SK-N-SH (cell line): ENCODE data around the gene CILP. TPM values are rescaled to one million over a fixed set of nuclear protein-coding genes. Genes with fewer than 3 reads are reported as not detected.

Source experiments
- CTCF ChIA-PET: fragments of 300-600, 350-600 bp; formaldehyde crosslinking; extraction: SDS; loops from one replicate; lab custom pipeline; 2021; lab: Yijun Ruan, JAX
- POLR2A ChIA-PET: fragments of 350-600 bp; sonication (Branson Sonifier 250); formaldehyde crosslinking; extraction: SDS; loops from one replicate; lab custom pipeline; 2020; ENCODE audit warnings: antibody characterized with exemption, inconsistent platforms; lab: Yijun Ruan, JAX
- DNase-seq: peaks from one replicate; pipeline ENCODE4 v3.0.0; 2012
- H2AFZ ChIP-seq: fragments of 200-600 bp; sonication (generic); 2 replicates; pipeline ENCODE4 v1.8.1; 2016; ENCODE audit warnings: antibody characterized with exemption, mild to moderate bottlenecking, low read depth
- H3F3A ChIP-seq: fragments of 200-600 bp; sonication (generic); replicated peaks from 2 replicates; pipeline ENCODE3; 2016; ENCODE audit warnings: antibody characterized with exemption, mild to moderate bottlenecking; ENCODE audit not compliant: insufficient read depth
- H3K27ac ChIP-seq, 2 experiments: fragments of 200-500 bp in 1 of 2; fragments of 200-600 bp in 1 of 2; sonication (Bioruptor generic) in 1 of 2; sonication (generic), shearing (Covaris generic) in 1 of 2; 2 replicates each; pipeline versions ENCODE4 v1.5.1 to v1.6.1; 2014 to 2016; ENCODE audit warnings: low read depth in 2 of 2, inconsistent platforms in 1 of 2, low read length in 1 of 2, mild to moderate bottlenecking in 1 of 2, mixed read lengths in 1 of 2
- H3K27me3 ChIP-seq: fragments of 200-600 bp; sonication (generic), shearing (Covaris generic); 2 replicates; pipeline ENCODE4 v1.6.1; 2016; ENCODE audit warnings: mixed run types; ENCODE audit not compliant: insufficient read depth
- H3K36me3 ChIP-seq, 2 experiments: fragments of 200-500 bp in 1 of 2; fragments of 200-600 bp in 1 of 2; sonication (Bioruptor generic) in 1 of 2; sonication (generic) in 1 of 2; replicated peaks in 1 of 2; 2 replicates each; pipeline versions ENCODE3 to v1.5.1; 2014 to 2016; ENCODE audit warnings: low read length in 1 of 2, mild to moderate bottlenecking in 1 of 2; ENCODE audit not compliant: insufficient read depth in 2 of 2, control insufficient read depth in 1 of 2
- H3K4me1 ChIP-seq, 2 experiments: fragments of 200-500 bp in 1 of 2; fragments of 200-600 bp in 1 of 2; sonication (Bioruptor generic) in 1 of 2; sonication (generic), shearing (Covaris generic) in 1 of 2; 2 replicates each; pipeline versions ENCODE4 v1.5.1 to v1.6.1; 2014 to 2016; ENCODE audit warnings: low read depth in 1 of 2, low read length in 1 of 2, mixed run types in 1 of 2; ENCODE audit not compliant: insufficient read depth in 2 of 2, control insufficient read depth in 1 of 2
- H3K4me2 ChIP-seq: fragments of 200-600 bp; sonication (generic), shearing (Covaris generic); 2 replicates; pipeline ENCODE4 v1.6.1; 2017; ENCODE audit warnings: mixed run types
- H3K4me3 ChIP-seq, 2 experiments: fragments of 200-500 bp in 1 of 2; fragments of 200-600 bp in 1 of 2; sonication (Bioruptor generic) in 1 of 2; sonication (generic), shearing (Covaris generic) in 1 of 2; 2 replicates each; pipeline versions ENCODE4 v1.5.1 to v1.8.1; 2014 to 2016; ENCODE audit warnings: low read depth in 2 of 2, inconsistent platforms in 1 of 2, low read length in 1 of 2, mild to moderate bottlenecking in 1 of 2, mixed read lengths in 1 of 2, moderate library complexity in 1 of 2
- H3K79me2 ChIP-seq: fragments of 200-600 bp; sonication (generic); 2 replicates; pipeline ENCODE4 v1.8.1; 2017; ENCODE audit warnings: mild to moderate bottlenecking; ENCODE audit not compliant: insufficient read depth
- H3K9ac ChIP-seq: fragments of 200-600 bp; sonication (generic); 2 replicates; pipeline ENCODE4 v1.6.1; 2017; ENCODE audit warnings: mixed run types
- H3K9me2 ChIP-seq: fragments of 200-600 bp; sonication (generic); 2 replicates; pipeline ENCODE4 v1.6.1; 2017; ENCODE audit warnings: mixed run types
- H3K9me3 ChIP-seq: fragments of 200-600 bp; sonication (generic); 2 replicates; pipeline ENCODE4 v1.6.1; 2017; ENCODE audit warnings: mixed run types, mild to moderate bottlenecking, moderate library complexity
- H4K20me1 ChIP-seq: fragments of 200-600 bp; sonication (generic); 2 replicates; pipeline ENCODE4 v1.6.1; 2017; ENCODE audit warnings: mild to moderate bottlenecking, mixed run types; ENCODE audit not compliant: insufficient read depth
- CHD2 ChIP-seq: fragments of 150-350 bp; IDR thresholded peaks from 2 replicates; pipeline ENCODE4 v1.6.1; 2018; ENCODE audit warnings: low read length; ENCODE audit not compliant: partially characterized antibody
- ELF1 ChIP-seq: IDR thresholded peaks from 2 replicates; pipeline ENCODE4 v1.4.0; 2012
- FOSL2 ChIP-seq: IDR thresholded peaks from 2 replicates; pipeline ENCODE4 v1.4.0; 2012; ENCODE audit warnings: low read depth, mild to moderate bottlenecking, moderate library complexity, borderline replicate concordance
- GABPA ChIP-seq: IDR thresholded peaks from 2 replicates; pipeline ENCODE4 v1.4.0; 2012; ENCODE audit warnings: low read depth, mild to moderate bottlenecking
- GATA2 ChIP-seq: sonication (generic); formaldehyde crosslinking; IDR thresholded peaks from 2 replicates; pipeline ENCODE4 v1.5.0; 2020; ENCODE audit warnings: mild to moderate bottlenecking, missing genetic modification reagents
- JUND ChIP-seq: IDR thresholded peaks from 2 replicates; pipeline ENCODE4 v1.4.0; 2012
- MEF2A ChIP-seq: IDR thresholded peaks from 2 replicates; pipeline ENCODE4 v1.4.0; 2012; ENCODE audit warnings: low read depth, borderline replicate concordance
- RAD21 ChIP-seq: IDR thresholded peaks from 2 replicates; pipeline ENCODE4 v1.6.1; 2012; ENCODE audit warnings: mild to moderate bottlenecking, low read length
- RFX5 ChIP-seq: IDR thresholded peaks from 2 replicates; pipeline ENCODE4 v1.6.1; 2012; ENCODE audit warnings: mild to moderate bottlenecking, improper control_type of control experiment, low read length
- RXRA ChIP-seq: IDR thresholded peaks from 2 replicates; pipeline ENCODE4 v1.4.0; 2012; ENCODE audit warnings: low read depth, mild to moderate bottlenecking, borderline replicate concordance
- SIN3A ChIP-seq: IDR thresholded peaks from 2 replicates; pipeline ENCODE4 v1.6.1; 2012; ENCODE audit warnings: low read depth, mild to moderate bottlenecking, low read length, moderate library complexity, borderline replicate concordance
- SMC3 ChIP-seq: IDR thresholded peaks from 2 replicates; pipeline ENCODE4 v1.6.1; 2012; ENCODE audit warnings: low read depth, low read length, improper control_type of control experiment
- TAF1 ChIP-seq: IDR thresholded peaks from 2 replicates; pipeline ENCODE4 v1.6.1; 2012; ENCODE audit warnings: low read depth, mild to moderate bottlenecking, low read length, moderate library complexity, borderline replicate concordance
- TCF12 ChIP-seq: IDR thresholded peaks from 2 replicates; pipeline ENCODE4 v1.4.0; 2012
- TEAD4 ChIP-seq: IDR thresholded peaks from 2 replicates; pipeline ENCODE4 v1.4.0; 2012; ENCODE audit warnings: mild to moderate bottlenecking, borderline replicate concordance; ENCODE audit not compliant: insufficient read depth
- YY1 ChIP-seq: IDR thresholded peaks from 2 replicates; pipeline ENCODE4 v1.4.0; 2012; ENCODE audit warnings: low read depth, mild to moderate bottlenecking
- WGBS: methylation state at CpG from one replicate; pipeline ENCODE4 v1.1.6; 2017; ENCODE audit warnings: low lambda C conversion rate; 5-methylcytosine and 5-hydroxymethylcytosine counted together
- polyA plus RNA-seq, 3 experiments: library from polyadenylated mRNA; depleted of rRNA; stranded (reverse); fragments of >200 nt; gene quantifications; 2 replicates each; pipeline ENCODE4 v1.2.3, GENCODE V29; 2012
- TF ChIP-seq, protein P1 (sequence below): IDR thresholded peaks from 2 replicates; pipeline ENCODE4 v1.4.0; 2012; ENCODE audit warnings: low read depth
- TF ChIP-seq, protein P2 (sequence below): fragments of 150-350 bp; IDR thresholded peaks from 2 replicates; pipeline ENCODE4 v1.6.1; 2017; ENCODE audit warnings: antibody characterized with exemption, low read length, low read depth, borderline replicate concordance
- TF ChIP-seq, protein P3 (sequence below): IDR thresholded peaks from 2 replicates; pipeline ENCODE4 v1.6.1; 2012; ENCODE audit warnings: mild to moderate bottlenecking, low read depth, low read length, moderate library complexity
- TF ChIP-seq, protein P4 (sequence below): fragments of 200-600 bp; sonication (generic); IDR thresholded peaks from 2 replicates; pipeline ENCODE4 v1.6.1; 2017; ENCODE audit warnings: antibody characterized with exemption, mild to moderate bottlenecking, moderate library complexity
- TF ChIP-seq, protein P5 (sequence below): IDR thresholded peaks from 2 replicates; pipeline ENCODE4; 2012

Gene CILP
- polyA plus RNA-seq, 1 of the 3 experiments (the other 2 are of a cell fraction) = 0.03 TPM

DNA sequence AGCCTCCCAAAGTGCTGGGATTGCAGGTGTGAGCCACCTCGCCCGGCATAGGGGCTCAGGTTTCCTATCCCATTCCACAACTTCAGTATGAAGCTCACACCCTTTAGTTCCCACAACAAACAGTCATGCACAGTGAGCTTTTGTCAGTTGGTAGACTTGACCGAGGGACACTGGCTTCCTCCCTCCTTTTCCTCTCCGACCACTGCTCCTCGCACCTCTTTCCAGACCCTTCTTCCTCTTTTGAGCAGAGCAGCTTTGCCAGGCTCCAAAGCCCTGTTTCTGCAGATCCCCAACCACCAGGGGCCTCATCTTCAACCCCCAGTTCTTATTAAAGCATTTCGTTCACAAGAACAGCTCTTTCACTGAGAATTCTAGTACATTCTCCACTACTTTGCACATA is 12.7 kb upstream of the CILP start:
- H3K9me2 ChIP-seq = no peaks in the 10 kb centered on the region
- H3K27ac ChIP-seq = no peak overlapping the region
- no peak for TF ChIP-seq CHD2
- no peak for TF ChIP-seq MEF2A
- TF ChIP-seq RFX5 = no peak
- no peak for TF ChIP-seq TCF12
- TF ChIP-seq ELF1 = no peak
- TF ChIP-seq, protein P1, sequence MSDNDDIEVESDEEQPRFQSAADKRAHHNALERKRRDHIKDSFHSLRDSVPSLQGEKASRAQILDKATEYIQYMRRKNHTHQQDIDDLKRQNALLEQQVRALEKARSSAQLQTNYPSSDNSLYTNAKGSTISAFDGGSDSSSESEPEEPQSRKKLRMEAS = no peak
- no peak for TF ChIP-seq FOSL2
- TF ChIP-seq RAD21 = no peak
- TF ChIP-seq, protein P2, sequence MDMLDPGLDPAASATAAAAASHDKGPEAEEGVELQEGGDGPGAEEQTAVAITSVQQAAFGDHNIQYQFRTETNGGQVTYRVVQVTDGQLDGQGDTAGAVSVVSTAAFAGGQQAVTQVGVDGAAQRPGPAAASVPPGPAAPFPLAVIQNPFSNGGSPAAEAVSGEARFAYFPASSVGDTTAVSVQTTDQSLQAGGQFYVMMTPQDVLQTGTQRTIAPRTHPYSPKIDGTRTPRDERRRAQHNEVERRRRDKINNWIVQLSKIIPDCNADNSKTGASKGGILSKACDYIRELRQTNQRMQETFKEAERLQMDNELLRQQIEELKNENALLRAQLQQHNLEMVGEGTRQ = no peak
- TF ChIP-seq SMC3 = no peak
- TF ChIP-seq SIN3A = no peak
- TF ChIP-seq, protein P3, sequence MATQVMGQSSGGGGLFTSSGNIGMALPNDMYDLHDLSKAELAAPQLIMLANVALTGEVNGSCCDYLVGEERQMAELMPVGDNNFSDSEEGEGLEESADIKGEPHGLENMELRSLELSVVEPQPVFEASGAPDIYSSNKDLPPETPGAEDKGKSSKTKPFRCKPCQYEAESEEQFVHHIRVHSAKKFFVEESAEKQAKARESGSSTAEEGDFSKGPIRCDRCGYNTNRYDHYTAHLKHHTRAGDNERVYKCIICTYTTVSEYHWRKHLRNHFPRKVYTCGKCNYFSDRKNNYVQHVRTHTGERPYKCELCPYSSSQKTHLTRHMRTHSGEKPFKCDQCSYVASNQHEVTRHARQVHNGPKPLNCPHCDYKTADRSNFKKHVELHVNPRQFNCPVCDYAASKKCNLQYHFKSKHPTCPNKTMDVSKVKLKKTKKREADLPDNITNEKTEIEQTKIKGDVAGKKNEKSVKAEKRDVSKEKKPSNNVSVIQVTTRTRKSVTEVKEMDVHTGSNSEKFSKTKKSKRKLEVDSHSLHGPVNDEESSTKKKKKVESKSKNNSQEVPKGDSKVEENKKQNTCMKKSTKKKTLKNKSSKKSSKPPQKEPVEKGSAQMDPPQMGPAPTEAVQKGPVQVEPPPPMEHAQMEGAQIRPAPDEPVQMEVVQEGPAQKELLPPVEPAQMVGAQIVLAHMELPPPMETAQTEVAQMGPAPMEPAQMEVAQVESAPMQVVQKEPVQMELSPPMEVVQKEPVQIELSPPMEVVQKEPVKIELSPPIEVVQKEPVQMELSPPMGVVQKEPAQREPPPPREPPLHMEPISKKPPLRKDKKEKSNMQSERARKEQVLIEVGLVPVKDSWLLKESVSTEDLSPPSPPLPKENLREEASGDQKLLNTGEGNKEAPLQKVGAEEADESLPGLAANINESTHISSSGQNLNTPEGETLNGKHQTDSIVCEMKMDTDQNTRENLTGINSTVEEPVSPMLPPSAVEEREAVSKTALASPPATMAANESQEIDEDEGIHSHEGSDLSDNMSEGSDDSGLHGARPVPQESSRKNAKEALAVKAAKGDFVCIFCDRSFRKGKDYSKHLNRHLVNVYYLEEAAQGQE = no peak
- no peak for TF ChIP-seq GATA2 (CRISPR knock-in tag)
- TF ChIP-seq, all 33 proteins: peak for 0
- Histone ChIP-seq H2AFZ (no peak overlapping the region), H4K20me1 (no peaks in the 10 kb centered on the region), H3K4me3 (no peak overlapping the region), H3K9ac (no peak overlapping the region), H3F3A (no peaks in the 10 kb centered on the region), H3K4me1 (no peaks in the 10 kb centered on the region), H3K9me3 (no peaks in the 10 kb centered on the region), H3K79me2 (no peaks in the 10 kb centered on the region), H3K27me3 (no peaks in the 10 kb centered on the region), H3K36me3 (no peaks in the 10 kb centered on the region), H3K4me2 (no peak overlapping the region)
- 83% methylated on average over 6 of the region's 6 CpGs for WGBS
- no peak for DNase-seq
- CTCF ChIA-PET = interaction anchor here (0.6 to 1.4 kb wide), 2 partner anchors 15 to 48 kb away, joined by 3 to 4 read pairs; no protein-coding TSS in a partner anchor
- POLR2A ChIA-PET = interaction anchor here (0.6 kb wide), 1 partner anchor 8 kb away, joined by 4 read pairs; no protein-coding TSS in a partner anchor

DNA sequence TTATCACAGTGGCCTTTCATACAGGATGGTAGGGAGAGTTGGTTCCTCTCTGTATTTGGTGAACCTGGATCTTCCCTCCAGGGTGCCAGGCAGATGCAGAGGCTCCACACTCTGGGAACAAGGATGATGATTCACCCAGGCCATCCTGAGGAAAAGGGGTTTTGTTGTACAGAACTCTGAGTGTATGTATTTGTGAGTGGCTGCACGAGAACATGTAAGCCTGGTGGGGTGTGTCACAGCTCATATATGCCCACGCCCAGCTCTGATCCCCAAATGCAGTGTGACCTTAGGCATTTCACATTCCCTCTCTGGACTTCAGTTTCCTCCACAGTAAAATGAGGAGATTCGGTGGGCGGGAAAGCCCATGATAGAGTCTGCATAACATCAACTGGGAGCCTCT is 11.6 kb upstream of the CILP start:
- Histone ChIP-seq H3K4me2 (no peak overlapping the region), H3F3A (no peaks in the 10 kb centered on the region), H3K36me3 (no peaks in the 10 kb centered on the region), H3K79me2 (no peaks in the 10 kb centered on the region), H4K20me1 (no peaks in the 10 kb centered on the region), H3K9me3 (no peaks in the 10 kb centered on the region), H3K4me1 (no peaks in the 10 kb centered on the region), H3K4me3 (no peak overlapping the region), H3K27ac (no peak overlapping the region), H2AFZ (no peak overlapping the region), H3K9ac (no peak overlapping the region), H3K9me2 (no peaks in the 10 kb centered on the region), H3K27me3 (no peaks in the 10 kb centered on the region)
- 78% methylated on average over 3 of the region's 4 CpGs for WGBS
- DNase-seq = no peak
- CTCF ChIA-PET = interaction anchor here (1.0 to 2.9 kb wide), 4 partner anchors 11 to 75 kb away, joined by 3 to 14 read pairs (median 8); partner anchors contain the start of gene CILP
- POLR2A ChIA-PET = no interaction called here
- no peak for TF ChIP-seq SIN3A
- no peak for TF ChIP-seq RXRA
- TF ChIP-seq GATA2 (CRISPR knock-in tag) = no peak
- TF ChIP-seq, protein P4, sequence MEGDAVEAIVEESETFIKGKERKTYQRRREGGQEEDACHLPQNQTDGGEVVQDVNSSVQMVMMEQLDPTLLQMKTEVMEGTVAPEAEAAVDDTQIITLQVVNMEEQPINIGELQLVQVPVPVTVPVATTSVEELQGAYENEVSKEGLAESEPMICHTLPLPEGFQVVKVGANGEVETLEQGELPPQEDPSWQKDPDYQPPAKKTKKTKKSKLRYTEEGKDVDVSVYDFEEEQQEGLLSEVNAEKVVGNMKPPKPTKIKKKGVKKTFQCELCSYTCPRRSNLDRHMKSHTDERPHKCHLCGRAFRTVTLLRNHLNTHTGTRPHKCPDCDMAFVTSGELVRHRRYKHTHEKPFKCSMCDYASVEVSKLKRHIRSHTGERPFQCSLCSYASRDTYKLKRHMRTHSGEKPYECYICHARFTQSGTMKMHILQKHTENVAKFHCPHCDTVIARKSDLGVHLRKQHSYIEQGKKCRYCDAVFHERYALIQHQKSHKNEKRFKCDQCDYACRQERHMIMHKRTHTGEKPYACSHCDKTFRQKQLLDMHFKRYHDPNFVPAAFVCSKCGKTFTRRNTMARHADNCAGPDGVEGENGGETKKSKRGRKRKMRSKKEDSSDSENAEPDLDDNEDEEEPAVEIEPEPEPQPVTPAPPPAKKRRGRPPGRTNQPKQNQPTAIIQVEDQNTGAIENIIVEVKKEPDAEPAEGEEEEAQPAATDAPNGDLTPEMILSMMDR = no peak
- TF ChIP-seq TEAD4 = no peak
- no peak for TF ChIP-seq GABPA
- TF ChIP-seq, protein P5, sequence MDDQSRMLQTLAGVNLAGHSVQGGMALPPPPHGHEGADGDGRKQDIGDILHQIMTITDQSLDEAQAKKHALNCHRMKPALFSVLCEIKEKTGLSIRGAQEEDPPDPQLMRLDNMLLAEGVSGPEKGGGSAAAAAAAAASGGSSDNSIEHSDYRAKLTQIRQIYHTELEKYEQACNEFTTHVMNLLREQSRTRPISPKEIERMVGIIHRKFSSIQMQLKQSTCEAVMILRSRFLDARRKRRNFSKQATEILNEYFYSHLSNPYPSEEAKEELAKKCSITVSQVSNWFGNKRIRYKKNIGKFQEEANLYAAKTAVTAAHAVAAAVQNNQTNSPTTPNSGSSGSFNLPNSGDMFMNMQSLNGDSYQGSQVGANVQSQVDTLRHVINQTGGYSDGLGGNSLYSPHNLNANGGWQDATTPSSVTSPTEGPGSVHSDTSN = no peak
- no peak for TF ChIP-seq JUND
- no peak for TF ChIP-seq YY1
- TF ChIP-seq, protein P2 = no peak
- TF ChIP-seq TAF1 = no peak
